Activated naive CD4-positive, alpha-beta T cell treated with anti-CD3 and anti-CD28 coated beads, Interleukin-2, amount 50 U/mL, for 72 hours (primary cell): ENCODE measurements around the gene DMBT1. TPM values are rescaled to one million over a fixed set of nuclear protein-coding genes. Genes with fewer than 3 reads are reported as not detected.

Source experiments
- total RNA-seq, 2 donors: library from RNA; stranded (reverse); gene quantifications; one replicate each; pipeline ENCODE4 v1.2.3, GENCODE V29; 2022

DMBT1 gene
- total RNA-seq, 2 donors from 2014 or later, result not detected

Other genes starting within 250 kb of the DMBT1 start
- gene PLEKHA1, start 186.0 kb upstream of the DMBT1 start, total RNA-seq, result 1 to 10 TPM; 7.0 to 8.7 TPM
- under 1 TPM in 1 of 2 donors, not detected in 1; 0.43 TPM for gene ARMS2, start 106.1 kb upstream of the DMBT1 start, total RNA-seq
- gene HTRA1, start 99.2 kb upstream of the DMBT1 start, total RNA-seq, result not detected
- gene C10orf120, start 139.1 kb downstream of the DMBT1 start, total RNA-seq, result not detected